ENCODE measurements around the gene CSPG4.
A peak's percentile ranks its signal among the peaks of the same experiment; 100 is the strongest.
"Not testable (repeated sequence)": the region's sequence is repeated elsewhere in the genome, so short reads cannot be mapped to it uniquely, and the experiment has no call there.

Gene CSPG4

GRCh38 chr15:75721923-75722870 lies 9.5 kb upstream of the CSPG4 start:
- no peak for DNase-seq
- Histone ChIP-seq H3K4me3 (ENCODE audit: low read depth, low read length) (no peak overlapping the region), H3K36me3 (no peaks in the 10 kb centered on the region), H3K9me3 (ENCODE audit: severe bottlenecking) (no peaks in the 10 kb centered on the region), H3K27ac (no peak overlapping the region), H3K27me3 (ENCODE audit: insufficient read depth, low read depth, severe bottlenecking) (no peaks in the 10 kb centered on the region)
- TF ChIP-seq CTCF (IDR thresholded peaks at IDR 0.05; ENCODE audit: low read depth, low read length) = no peak

- Histone ChIP-seq H3K9me3 (ENCODE audit: severe bottlenecking) (no peaks in the 10 kb centered on the region), H3K27me3 (ENCODE audit: insufficient read depth, low read depth, severe bottlenecking) (no peaks in the 10 kb centered on the region), H3K4me3 (ENCODE audit: low read depth, low read length) (no peak overlapping the region), H3K27ac (peak overlapping the region; percentile 58), H3K36me3 (no peaks in the 10 kb centered on the region)
- DNase-seq = peak; percentile 31
- no peak for TF ChIP-seq CTCF (IDR thresholded peaks at IDR 0.05; ENCODE audit: low read depth, low read length)
These were observed 8.9 kb upstream of the CSPG4 start for GRCh38 chr15:75721480-75721922.

- Histone ChIP-seq H3K27me3 (ENCODE audit: insufficient read depth, low read depth, severe bottlenecking) (no peaks in the 10 kb centered on the region), H3K27ac (peak overlapping the region; percentile 58), H3K36me3 (no peaks in the 10 kb centered on the region), H3K9me3 (ENCODE audit: severe bottlenecking) (no peaks in the 10 kb centered on the region), H3K4me3 (ENCODE audit: low read depth, low read length) (no peak overlapping the region)
- TF ChIP-seq CTCF (IDR thresholded peaks at IDR 0.05; ENCODE audit: low read depth, low read length) = peak; percentile 78
- DNase-seq = peak; percentile 90
These were observed 8.3 kb upstream of the CSPG4 start for GRCh38 chr15:75720787-75721479.

- no peak for TF ChIP-seq CTCF (IDR thresholded peaks at IDR 0.05; ENCODE audit: low read depth, low read length)
- Histone ChIP-seq H3K4me3 (ENCODE audit: low read depth, low read length) (no peak overlapping the region), H3K9me3 (ENCODE audit: severe bottlenecking) (no peaks in the 10 kb centered on the region), H3K36me3 (no peaks in the 10 kb centered on the region), H3K27ac (no peak overlapping the region), H3K27me3 (ENCODE audit: insufficient read depth, low read depth, severe bottlenecking) (no peaks in the 10 kb centered on the region)
- no peak for DNase-seq
These were observed 7.6 kb upstream of the CSPG4 start for GRCh38 chr15:75720297-75720696.

GRCh38 chr15:75718328-75718727 lies 5.7 kb upstream of the CSPG4 start:
- Histone ChIP-seq H3K27ac (no peak overlapping the region), H3K36me3 (no peaks in the 10 kb centered on the region), H3K4me3 (ENCODE audit: low read depth, low read length) (no peak overlapping the region), H3K9me3 (ENCODE audit: severe bottlenecking) (no peaks in the 10 kb centered on the region), H3K27me3 (ENCODE audit: insufficient read depth, low read depth, severe bottlenecking) (no peaks in the 10 kb centered on the region)
- no peak for DNase-seq
- TF ChIP-seq CTCF (IDR thresholded peaks at IDR 0.05; ENCODE audit: low read depth, low read length) = no peak

- not testable (repeated sequence) for H3K36me3 ChIP-seq; H3K4me3 ChIP-seq (ENCODE audit: low read depth, low read length); H3K27me3 ChIP-seq (ENCODE audit: insufficient read depth, low read depth, severe bottlenecking); DNase-seq; H3K9me3 ChIP-seq (ENCODE audit: severe bottlenecking); H3K27ac ChIP-seq
These were observed 4.4 kb upstream of the CSPG4 start for GRCh38 chr15:75717001-75717400.

- not testable (repeated sequence) for H3K9me3 ChIP-seq (ENCODE audit: severe bottlenecking); H3K4me3 ChIP-seq (ENCODE audit: low read depth, low read length); H3K36me3 ChIP-seq; H3K27me3 ChIP-seq (ENCODE audit: insufficient read depth, low read depth, severe bottlenecking); H3K27ac ChIP-seq; DNase-seq
These were observed 3.8 kb upstream of the CSPG4 start for GRCh38 chr15:75716249-75716950.

GRCh38 chr15:75715312-75715832 lies 2.7 kb upstream of the CSPG4 start:
- H3K4me3 ChIP-seq (ENCODE audit: low read depth, low read length); DNase-seq; H3K36me3 ChIP-seq; H3K27ac ChIP-seq; H3K9me3 ChIP-seq (ENCODE audit: severe bottlenecking); H3K27me3 ChIP-seq (ENCODE audit: insufficient read depth, low read depth, severe bottlenecking): not testable (repeated sequence)
